HCT116 (cell line): ENCODE data around the gene GABRR2. TPM values are rescaled to one million over a fixed set of nuclear protein-coding genes. Genes with fewer than 3 reads are reported as not detected.

ENCODE experiments used
- ATAC-seq: fragments of 200-7000 bp; cut with Tn5 transposase; 2 replicates; pipeline ENCODE4 v1.9.1; 2020; ENCODE audit warnings: mild to moderate bottlenecking, moderate library complexity
- BruUV-seq: library from RNA; stranded (reverse); fragments of 400-500 nt; replicated peaks from 2 replicates; lab custom pipeline; 2021; lab: Mats Ljungman, UMichigan
- CTCF ChIA-PET: fragments of 300-600 bp; sonication (Branson Sonifier 250); formaldehyde crosslinking; loops from one replicate; lab custom pipeline; 2021; ENCODE audit warnings: antibody characterized with exemption; lab: Charles Lee
- POLR2A ChIA-PET: fragments of 300-600, 350-600 bp; sonication (Branson Sonifier 250); formaldehyde crosslinking; loops from one replicate; lab custom pipeline; 2021; ENCODE audit warnings: antibody characterized with exemption; lab: Charles Lee
- RAD21 ChIA-PET, 2 experiments: fragments of 300-600 bp; sonication (Branson Sonifier 250); formaldehyde crosslinking; loops; one replicate each; lab custom pipeline; 2023; ENCODE audit warnings: low total read pairs in 2 of 2; ENCODE audit not compliant: uncharacterized antibody in 2 of 2, unreplicated experiment in 2 of 2, low non-redundant PET in 1 of 2; lab: Charles Lee
- DNase-seq: peaks from one replicate; pipeline ENCODE4 v3.0.0-alpha.2; 2010; ENCODE audit warnings: low read depth, low spot score
- H2AFZ ChIP-seq: fragments of 200-600 bp; shearing (Covaris generic), sonication (generic); 2 replicates; pipeline ENCODE4 v1.6.1; 2017; ENCODE audit warnings: low read depth, mixed run types, mixed read lengths, antibody characterized with exemption, low read length; ENCODE audit not compliant: poor library complexity, severe bottlenecking
- H3K27ac ChIP-seq: 2 replicates; pipeline ENCODE4 v1.5.1; 2012; ENCODE audit warnings: low read depth, low read length
- H3K27me3 ChIP-seq: fragments of 200-600 bp; sonication (generic); 2 replicates; pipeline ENCODE4 v1.6.1; 2016; ENCODE audit warnings: mixed run types, low read length, mixed read lengths; ENCODE audit not compliant: insufficient read depth
- H3K36me3 ChIP-seq, 2 experiments: fragments of 200-500 bp in 1 of 2; fragments of 200-600 bp in 1 of 2; sonication (Bioruptor generic) in 1 of 2; sonication (generic) in 1 of 2; 2 replicates each; pipeline versions ENCODE4 v1.5.1 to v1.6.1; 2014 to 2016; ENCODE audit warnings: low read length in 2 of 2, inconsistent platforms in 1 of 2, mixed read lengths in 1 of 2, mixed run types in 1 of 2; ENCODE audit not compliant: insufficient read depth in 2 of 2, control insufficient read depth in 1 of 2
- H3K4me1 ChIP-seq, 2 experiments: fragments of 200-600 bp in 1 of 2; sonication (generic) in 1 of 2; 2 replicates each; pipeline versions ENCODE4 v1.5.1 to v1.6.1; 2012 to 2017; ENCODE audit warnings: low read length in 2 of 2, inconsistent platforms in 1 of 2, mild to moderate bottlenecking in 1 of 2, mixed read lengths in 1 of 2, mixed run types in 1 of 2, moderate library complexity in 1 of 2; ENCODE audit not compliant: insufficient read depth in 2 of 2, control insufficient read depth in 1 of 2
- H3K4me2 ChIP-seq: fragments of 200-600 bp; sonication (generic); 2 replicates; pipeline ENCODE4 v1.6.1; 2017; ENCODE audit warnings: mixed run types, low read length, mixed read lengths
- H3K4me3 ChIP-seq, 2 experiments: fragments of 200-600 bp in 1 of 2; sonication (generic) in 1 of 2; replicated peaks in 1 of 2; 2 replicates each; pipeline ENCODE4 v1.5.1; 2011 to 2016; ENCODE audit warnings: low read length in 2 of 2, control low read depth in 1 of 2, low read depth in 1 of 2, mild to moderate bottlenecking in 1 of 2, mixed read lengths in 1 of 2, mixed run types in 1 of 2
- H3K79me2 ChIP-seq: fragments of 200-600 bp; sonication (generic); 2 replicates; pipeline ENCODE4 v1.6.1; 2017; ENCODE audit warnings: mild to moderate bottlenecking, mixed run types, low read length, moderate library complexity, mixed read lengths; ENCODE audit not compliant: insufficient read depth
- H3K9ac ChIP-seq: fragments of 200-600 bp; sonication (generic); 2 replicates; pipeline ENCODE4 v1.6.1; 2016; ENCODE audit warnings: low read length, mixed read lengths
- H3K9me2 ChIP-seq: fragments of 200-600 bp; sonication (generic), shearing (Covaris generic); 2 replicates; pipeline ENCODE4 v1.6.1; 2017; ENCODE audit warnings: mixed run types, mild to moderate bottlenecking, moderate library complexity; ENCODE audit not compliant: insufficient read depth
- H3K9me3 ChIP-seq, 2 experiments: fragments of 200-500 bp in 1 of 2; fragments of 200-600 bp in 1 of 2; sonication (Bioruptor generic) in 1 of 2; sonication (generic) in 1 of 2; 2 replicates each; pipeline ENCODE4 v1.6.1; 2014 to 2017; ENCODE audit warnings: low read length in 2 of 2, mixed read lengths in 2 of 2, inconsistent platforms in 1 of 2, low read depth in 1 of 2, mild to moderate bottlenecking in 1 of 2, mixed run types in 1 of 2, moderate library complexity in 1 of 2; ENCODE audit not compliant: control insufficient read depth in 1 of 2, insufficient read depth in 1 of 2
- H4K20me1 ChIP-seq: fragments of 200-600 bp; sonication (generic), shearing (Covaris generic); 2 replicates; pipeline ENCODE4 v1.6.1; 2017; ENCODE audit warnings: mixed run types, mild to moderate bottlenecking, moderate library complexity; ENCODE audit not compliant: insufficient read depth
- CTCF ChIP-seq, 3 experiments: fragments of 200-600 bp in 1 of 3; sonication (generic) in 1 of 3; IDR thresholded peaks in 2 of 3; conservative IDR thresholded peaks in 1 of 3; 2 replicates each; pipeline ENCODE4 v1.5.1; 2012 to 2017; ENCODE audit warnings: low read depth in 2 of 3, low read length in 2 of 3, antibody characterized with exemption in 1 of 3, borderline replicate concordance in 1 of 3, control low read depth in 1 of 3, mild to moderate bottlenecking in 1 of 3, mixed read lengths in 1 of 3, mixed run types in 1 of 3, moderate library complexity in 1 of 3; ENCODE audit not compliant: insufficient read depth in 1 of 3
- EGR1 ChIP-seq: IDR thresholded peaks from 2 replicates; pipeline ENCODE4 v1.6.1; 2012; ENCODE audit warnings: low read depth
- REST ChIP-seq: IDR thresholded peaks from 2 replicates; pipeline ENCODE4 v1.6.1; 2012; ENCODE audit warnings: low read depth
- SIN3A ChIP-seq: IDR thresholded peaks from 2 replicates; pipeline ENCODE4 v1.6.1; 2012; ENCODE audit warnings: low read depth
- SP1 ChIP-seq: IDR thresholded peaks from 2 replicates; pipeline ENCODE4 v1.6.1; 2012; ENCODE audit warnings: low read depth
- YY1 ChIP-seq: IDR thresholded peaks from 2 replicates; pipeline ENCODE4 v1.6.1; 2011; ENCODE audit warnings: low read length, low read depth, moderate library complexity, mild to moderate bottlenecking; ENCODE audit not compliant: insufficient replicate concordance; ENCODE audit errors: extremely low read depth
- intact Hi-C: fragments of 100-400 bp; cut with micrococcal nuclease; formaldehyde crosslinking; loops from 2 replicates; pipeline ENCODE4 v1.10.0; 2022
- total RNA-seq: library from RNA; stranded (reverse); gene quantifications from one replicate; pipeline ENCODE4 v1.2.1, GENCODE V29; 2021; ENCODE audit not compliant: unreplicated experiment
- TF ChIP-seq, protein P1 (sequence below): IDR thresholded peaks from 2 replicates; pipeline ENCODE4 v1.6.1; 2012
- TF ChIP-seq, protein P2 (sequence below): IDR thresholded peaks from 2 replicates; pipeline ENCODE4 v1.6.1; 2012

The GABRR2 gene
- total RNA-seq, 1 experiment from 2014 or later, result 0.57 TPM

DNA sequence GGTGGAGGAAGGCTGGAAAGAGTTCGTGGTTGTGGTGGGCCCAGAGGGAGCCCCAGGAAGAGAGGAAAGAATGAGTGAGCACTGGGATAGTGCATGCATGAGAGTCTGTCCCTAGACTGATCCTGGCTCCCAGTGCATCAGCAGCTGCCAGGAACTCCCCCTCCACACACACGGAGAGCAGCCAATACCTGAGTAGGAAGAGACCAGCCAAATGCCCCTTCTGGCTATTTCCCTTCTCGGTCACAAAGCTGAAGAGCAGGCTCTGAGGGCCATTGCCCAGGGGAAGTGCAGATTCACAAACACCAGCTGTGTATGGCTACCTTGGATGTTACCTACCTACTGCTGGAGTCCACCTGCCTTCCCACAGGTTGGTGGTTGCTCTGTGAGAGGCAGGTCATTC is 45.1 kb downstream of the GABRR2 start:
- H3K4me1 ChIP-seq, result no peaks in the 10 kb centered on the region
- no peak overlapping the region for H3K9ac ChIP-seq
- H3K27me3 ChIP-seq, result no peaks in the 10 kb centered on the region
- no peak for ATAC-seq
- BruUV-seq, result no TSS peak
- no peaks in the 10 kb centered on the region for H3K36me3 ChIP-seq
- ChIA-PET CTCF (no interaction called here), POLR2A (no interaction called here), RAD21 (no interaction called here)
- intact Hi-C loops, result no loop called here
- H3K4me3 ChIP-seq, result no peak overlapping the region
- H4K20me1 ChIP-seq, result no peaks in the 10 kb centered on the region
- no peak for DNase-seq
- no peak overlapping the region for H3K4me2 ChIP-seq
- TF ChIP-seq CTCF (IDR thresholded peaks at IDR 0.05 in 2 of 3, conservative IDR thresholded peaks at IDR 0.05 in 1 of 3; ENCODE audit: borderline replicate concordance in 1 of 3, insufficient read depth in 1 of 3, low read depth in 2 of 3, low read length in 2 of 3) (no peak), YY1 (no peak), EGR1 (no peak), REST (no peak), SIN3A (no peak), SP1 (no peak)
- TF ChIP-seq, protein P1, sequence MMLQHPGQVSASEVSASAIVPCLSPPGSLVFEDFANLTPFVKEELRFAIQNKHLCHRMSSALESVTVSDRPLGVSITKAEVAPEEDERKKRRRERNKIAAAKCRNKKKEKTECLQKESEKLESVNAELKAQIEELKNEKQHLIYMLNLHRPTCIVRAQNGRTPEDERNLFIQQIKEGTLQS, result no peak
- TF ChIP-seq, protein P2, sequence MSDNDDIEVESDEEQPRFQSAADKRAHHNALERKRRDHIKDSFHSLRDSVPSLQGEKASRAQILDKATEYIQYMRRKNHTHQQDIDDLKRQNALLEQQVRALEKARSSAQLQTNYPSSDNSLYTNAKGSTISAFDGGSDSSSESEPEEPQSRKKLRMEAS, result no peak
- no peaks in the 10 kb centered on the region for H3K9me3 ChIP-seq
- no peaks in the 10 kb centered on the region for H3K79me2 ChIP-seq
- H3K27ac ChIP-seq, result no peak overlapping the region
- no peaks in the 10 kb centered on the region for H3K9me2 ChIP-seq
- no peak overlapping the region for H2AFZ ChIP-seq
